K562 (cell line): ENCODE results near the gene DCDC2. TPM values are rescaled to one million over a fixed set of nuclear protein-coding genes. Genes with fewer than 3 reads are reported as not detected.

Experiments used
- ATAC-seq: fragments of 200-7000 bp; cut with Tn5 transposase; 3 replicates; pipeline ENCODE4 v1.9.1; 2020; ENCODE audit warnings: moderate library complexity
- BruUV-seq: library from RNA; stranded (reverse); fragments of 400-500 nt; replicated peaks from 2 replicates; lab custom pipeline; 2021; lab: Mats Ljungman, UMichigan
- CTCF ChIA-PET: fragments of 300-600 bp; formaldehyde crosslinking; extraction: SDS; loops from one replicate; lab custom pipeline; 2021; ENCODE audit warnings: low intra/inter-chr PET ratio; lab: Yijun Ruan, JAX
- POLR2A ChIA-PET: fragments of 300-600, 350-650 bp; sonication (Branson Sonifier 250); formaldehyde crosslinking; extraction: SDS; loops from one replicate; lab custom pipeline; 2021; ENCODE audit warnings: antibody characterized with exemption, inconsistent platforms; lab: Yijun Ruan, JAX
- DNase-seq, 4 experiments: peaks; one replicate each; pipeline versions ENCODE4 v3.0.0 to v3.0.0-alpha.2; 2011 to 2018; ENCODE audit warnings: low spot score in 3 of 4, mixed read lengths in 3 of 4; ENCODE audit errors: extremely low read depth in 1 of 4
- FAIRE-seq: peaks from 2 replicates; lab custom pipeline; 2011; peaks lifted over from hg19 to GRCh38; lab: Jason Lieb, UNC
- H2AFZ ChIP-seq: 2 replicates; pipeline ENCODE4 v1.6.0; 2011; ENCODE audit warnings: low read depth, low read length, control low read depth, inconsistent platforms
- H3K27ac ChIP-seq: fragments of 200-600 bp; 3 replicates; pipeline ENCODE4 v1.8.0; 2011; ENCODE audit warnings: low read depth, mild to moderate bottlenecking, control low read depth, inconsistent platforms, low read length, moderate library complexity, mixed read lengths; ENCODE audit errors: extremely low read depth
- H3K27me3 ChIP-seq, 2 experiments: fragments of 300-600 bp in 1 of 2; 2 replicates in 1 of 2; 3 replicates in 1 of 2; pipeline versions ENCODE4 v1.6.0 to v1.8.0; 2011; ENCODE audit warnings: inconsistent platforms in 2 of 2, low read length in 2 of 2, mild to moderate bottlenecking in 1 of 2, mixed read lengths in 1 of 2, moderate library complexity in 1 of 2; ENCODE audit not compliant: control insufficient read depth in 2 of 2, insufficient read depth in 2 of 2
- H3K36me3 ChIP-seq: fragments of 300-600 bp; 3 replicates; pipeline ENCODE4 v1.8.0; 2011; ENCODE audit warnings: mild to moderate bottlenecking, low read length, inconsistent platforms; ENCODE audit not compliant: control insufficient read depth, insufficient read depth
- H3K4me1 ChIP-seq, 2 experiments: fragments of 200-600 bp in 1 of 2; replicated peaks in 1 of 2; 2 replicates in 1 of 2; 3 replicates in 1 of 2; pipeline versions ENCODE4 v1.5.1 to v1.8.0; 2011; ENCODE audit warnings: inconsistent platforms in 2 of 2, low read length in 2 of 2, mild to moderate bottlenecking in 1 of 2, mixed read lengths in 1 of 2, moderate library complexity in 1 of 2; ENCODE audit not compliant: control insufficient read depth in 2 of 2, insufficient read depth in 2 of 2
- H3K4me2 ChIP-seq: 2 replicates; pipeline ENCODE4 v1.6.1; 2011; ENCODE audit warnings: low read length, control low read depth, inconsistent platforms, mixed read lengths; ENCODE audit not compliant: insufficient read depth
- H3K4me3 ChIP-seq: fragments of 200-600 bp; sonication (generic), shearing (Covaris generic); 2 replicates; pipeline ENCODE4 v1.5.1; 2016; ENCODE audit warnings: control low read depth, inconsistent platforms
- H3K79me2 ChIP-seq: fragments of 200-600 bp; 3 replicates; pipeline ENCODE4 v1.8.0; 2011; ENCODE audit warnings: low read length, inconsistent platforms; ENCODE audit not compliant: control insufficient read depth, insufficient read depth
- H3K9ac ChIP-seq, 2 experiments: 2 replicates each; pipeline versions ENCODE4 v1.6.0 to v1.6.1; 2011; ENCODE audit warnings: low read depth in 2 of 2, low read length in 2 of 2, control low read depth in 1 of 2, inconsistent platforms in 1 of 2, mild to moderate bottlenecking in 1 of 2, mixed read lengths in 1 of 2; ENCODE audit not compliant: insufficient read depth in 1 of 2
- H3K9me1 ChIP-seq: one replicate; pipeline ENCODE4 v1.6.0; 2011; ENCODE audit warnings: inconsistent platforms, mild to moderate bottlenecking, low read length, moderate library complexity; ENCODE audit not compliant: control insufficient read depth, insufficient read depth
- H3K9me3 ChIP-seq: replicated peaks from 2 replicates; pipeline ENCODE4 v1.5.1; 2011; ENCODE audit warnings: low read depth, low read length, inconsistent platforms; ENCODE audit not compliant: control insufficient read depth, insufficient read depth
- H4K20me1 ChIP-seq: replicated peaks from 2 replicates; pipeline ENCODE4 v1.6.1; 2011; ENCODE audit warnings: low read length, inconsistent platforms, mixed read lengths; ENCODE audit not compliant: control insufficient read depth, insufficient read depth
- BHLHE40 ChIP-seq: IDR thresholded peaks from 2 replicates; pipeline ENCODE4 v1.6.1; 2011; ENCODE audit warnings: low read length, improper control_type of control experiment
- CEBPG ChIP-seq, 3 experiments: fragments of 200-800 bp in 1 of 3; sonication (Bioruptor generic) in 1 of 3; sonication (generic) in 1 of 3; formaldehyde crosslinking in 1 of 3; IDR thresholded peaks in 2 of 3; conservative IDR thresholded peaks in 1 of 3; 2 replicates each; pipeline versions ENCODE4 v1.6.1 to v1.8.0; 2016 to 2022; ENCODE audit warnings: missing compliant biosample characterization in 2 of 3, missing genetic modification characterization in 2 of 3, mild to moderate bottlenecking in 1 of 3, missing genetic modification reagents in 1 of 3
- SMAD2 ChIP-seq: fragments of 150-350 bp; IDR thresholded peaks from 2 replicates; pipeline ENCODE4 v1.6.1; 2014; ENCODE audit warnings: low read depth, mild to moderate bottlenecking, low read length
- TEAD2 ChIP-seq: fragments of 450-650 bp; IDR thresholded peaks from 2 replicates; pipeline ENCODE4 v1.6.1; 2016; ENCODE audit warnings: missing genetic modification characterization, control low read depth, missing compliant biosample characterization
- YY1 ChIP-seq, 3 experiments: IDR thresholded peaks; 2 replicates each; pipeline ENCODE4 v1.6.1; 2011; ENCODE audit warnings: low read length in 2 of 3, mild to moderate bottlenecking in 2 of 3, moderate library complexity in 2 of 3, borderline replicate concordance in 1 of 3, control low read depth in 1 of 3, low read depth in 1 of 3; ENCODE audit not compliant: insufficient read depth in 3 of 3, insufficient replicate concordance in 2 of 3, control insufficient read depth in 1 of 3, insufficient read length in 1 of 3; ENCODE audit errors: extremely low read depth in 1 of 3
- ZNF165 ChIP-seq: fragments of 250-450 bp; sonication (Bioruptor Pico); IDR thresholded peaks from 2 replicates; pipeline ENCODE4 v1.4.0; 2020; ENCODE audit warnings: borderline replicate concordance
- WGBS: fragments of 100-300 bp; shearing (Covaris generic); methylation state at CpG from one replicate; pipeline ENCODE4 v1.1.6; 2016; ENCODE audit warnings: low coverage, mixed read lengths; ENCODE audit not compliant: insufficient coverage; ENCODE audit errors: missing lambda C conversion rate; 5-methylcytosine and 5-hydroxymethylcytosine counted together
- in situ Hi-C: fragments of 300-500 bp; cut with MboI; formaldehyde crosslinking; loops from 4 replicates; pipeline ENCODE4 v1.15.0; 2018; ENCODE audit warnings: inconsistent platforms, mixed read lengths
- intact Hi-C: fragments of 100-400 bp; cut with micrococcal nuclease; formaldehyde crosslinking; loops from 2 replicates; pipeline ENCODE4 v1.14.2; 2022
- polyA plus RNA-seq, 8 experiments: library from polyadenylated mRNA; depleted of rRNA in 4 of 8; stranded (reverse) in 5 of 8; unstranded in 3 of 8; fragments of >200 nt; fragmentation: Nextera tagmentation in 2 of 8; fragmentation: Illumina TruSeq in 1 of 8; extraction: Ambion mirVana in 2 of 8; extraction: Trizol in 1 of 8; gene quantifications; 2 replicates each; pipeline versions ENCODE4 v1.2.1 to v1.2.3, GENCODE V29; 2011 to 2014; ENCODE audit warnings: inconsistent platforms in 1 of 8, missing spikeins in 1 of 8
- total RNA-seq, 7 experiments: library from RNA; depleted of rRNA in 6 of 7; stranded (reverse); fragments of >200 nt in 6 of 7; fragmentation: Illumina TruSeq in 2 of 7; extraction: Trizol in 2 of 7; gene quantifications; 2 replicates each; pipeline versions ENCODE4 v1.2.1 to v1.2.3, GENCODE V29; 2011 to 2021; ENCODE audit warnings: low replicate concordance in 1 of 7
- TF ChIP-seq, protein P1 (sequence below): fragments of 250-450 bp; sonication (Bioruptor Pico); IDR thresholded peaks from 2 replicates; pipeline ENCODE4 v1.9.0; 2021; ENCODE audit warnings: mild to moderate bottlenecking, inconsistent platforms
- TF ChIP-seq, protein P2 (sequence below): fragments of 450-650 bp; IDR thresholded peaks from 2 replicates; pipeline ENCODE4 v1.6.1; 2016; ENCODE audit warnings: missing biosample characterization, missing genetic modification characterization
- TF ChIP-seq, protein P3 (sequence below): fragments of 450-650 bp; IDR thresholded peaks from 2 replicates; pipeline ENCODE4 v1.6.1; 2016; ENCODE audit warnings: low read depth, mild to moderate bottlenecking, moderate library complexity
- TF ChIP-seq, protein P4 (sequence below): fragments of 450-650 bp; formaldehyde crosslinking; IDR thresholded peaks from 2 replicates; pipeline ENCODE4 v1.4.0; 2020; ENCODE audit warnings: mild to moderate bottlenecking, moderate library complexity

Gene DCDC2
- total and polyA plus RNA-seq, 9 of the 15 experiments (the other 6 are each of a cell fraction or from before 2014, with no cell fraction given): 0.04 TPM; not detected in 8

DNA sequence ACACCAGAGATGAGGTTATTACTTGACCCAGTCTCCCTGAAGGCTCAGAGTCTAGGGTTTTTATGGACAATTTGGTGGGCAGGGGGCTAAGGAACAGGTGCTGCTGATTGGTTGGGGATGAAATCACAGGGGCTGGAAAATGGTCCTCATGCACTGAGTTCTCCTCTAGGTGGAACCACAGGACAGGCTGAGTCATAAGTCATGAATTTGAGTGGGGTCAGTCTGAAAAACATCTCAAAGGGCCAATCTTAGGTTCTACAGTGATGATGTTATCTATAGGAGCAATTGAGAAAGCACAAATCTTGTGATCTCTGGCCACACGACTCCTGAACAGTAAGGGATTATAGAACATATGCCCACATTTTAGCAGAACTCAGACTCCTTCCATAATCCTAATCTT is 39.0 kb upstream of the DCDC2 start (continued):
- TF ChIP-seq, protein P1, sequence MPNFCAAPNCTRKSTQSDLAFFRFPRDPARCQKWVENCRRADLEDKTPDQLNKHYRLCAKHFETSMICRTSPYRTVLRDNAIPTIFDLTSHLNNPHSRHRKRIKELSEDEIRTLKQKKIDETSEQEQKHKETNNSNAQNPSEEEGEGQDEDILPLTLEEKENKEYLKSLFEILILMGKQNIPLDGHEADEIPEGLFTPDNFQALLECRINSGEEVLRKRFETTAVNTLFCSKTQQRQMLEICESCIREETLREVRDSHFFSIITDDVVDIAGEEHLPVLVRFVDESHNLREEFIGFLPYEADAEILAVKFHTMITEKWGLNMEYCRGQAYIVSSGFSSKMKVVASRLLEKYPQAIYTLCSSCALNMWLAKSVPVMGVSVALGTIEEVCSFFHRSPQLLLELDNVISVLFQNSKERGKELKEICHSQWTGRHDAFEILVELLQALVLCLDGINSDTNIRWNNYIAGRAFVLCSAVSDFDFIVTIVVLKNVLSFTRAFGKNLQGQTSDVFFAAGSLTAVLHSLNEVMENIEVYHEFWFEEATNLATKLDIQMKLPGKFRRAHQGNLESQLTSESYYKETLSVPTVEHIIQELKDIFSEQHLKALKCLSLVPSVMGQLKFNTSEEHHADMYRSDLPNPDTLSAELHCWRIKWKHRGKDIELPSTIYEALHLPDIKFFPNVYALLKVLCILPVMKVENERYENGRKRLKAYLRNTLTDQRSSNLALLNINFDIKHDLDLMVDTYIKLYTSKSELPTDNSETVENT: no peak
- TF ChIP-seq, protein P2, sequence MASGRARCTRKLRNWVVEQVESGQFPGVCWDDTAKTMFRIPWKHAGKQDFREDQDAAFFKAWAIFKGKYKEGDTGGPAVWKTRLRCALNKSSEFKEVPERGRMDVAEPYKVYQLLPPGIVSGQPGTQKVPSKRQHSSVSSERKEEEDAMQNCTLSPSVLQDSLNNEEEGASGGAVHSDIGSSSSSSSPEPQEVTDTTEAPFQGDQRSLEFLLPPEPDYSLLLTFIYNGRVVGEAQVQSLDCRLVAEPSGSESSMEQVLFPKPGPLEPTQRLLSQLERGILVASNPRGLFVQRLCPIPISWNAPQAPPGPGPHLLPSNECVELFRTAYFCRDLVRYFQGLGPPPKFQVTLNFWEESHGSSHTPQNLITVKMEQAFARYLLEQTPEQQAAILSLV: no peak
- no peak for TF ChIP-seq SMAD2
- TF ChIP-seq, protein P3, sequence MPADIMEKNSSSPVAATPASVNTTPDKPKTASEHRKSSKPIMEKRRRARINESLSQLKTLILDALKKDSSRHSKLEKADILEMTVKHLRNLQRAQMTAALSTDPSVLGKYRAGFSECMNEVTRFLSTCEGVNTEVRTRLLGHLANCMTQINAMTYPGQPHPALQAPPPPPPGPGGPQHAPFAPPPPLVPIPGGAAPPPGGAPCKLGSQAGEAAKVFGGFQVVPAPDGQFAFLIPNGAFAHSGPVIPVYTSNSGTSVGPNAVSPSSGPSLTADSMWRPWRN: no peak
- TF ChIP-seq TEAD2 (tag): no peak
- TF ChIP-seq ZNF165: no peak

DNA sequence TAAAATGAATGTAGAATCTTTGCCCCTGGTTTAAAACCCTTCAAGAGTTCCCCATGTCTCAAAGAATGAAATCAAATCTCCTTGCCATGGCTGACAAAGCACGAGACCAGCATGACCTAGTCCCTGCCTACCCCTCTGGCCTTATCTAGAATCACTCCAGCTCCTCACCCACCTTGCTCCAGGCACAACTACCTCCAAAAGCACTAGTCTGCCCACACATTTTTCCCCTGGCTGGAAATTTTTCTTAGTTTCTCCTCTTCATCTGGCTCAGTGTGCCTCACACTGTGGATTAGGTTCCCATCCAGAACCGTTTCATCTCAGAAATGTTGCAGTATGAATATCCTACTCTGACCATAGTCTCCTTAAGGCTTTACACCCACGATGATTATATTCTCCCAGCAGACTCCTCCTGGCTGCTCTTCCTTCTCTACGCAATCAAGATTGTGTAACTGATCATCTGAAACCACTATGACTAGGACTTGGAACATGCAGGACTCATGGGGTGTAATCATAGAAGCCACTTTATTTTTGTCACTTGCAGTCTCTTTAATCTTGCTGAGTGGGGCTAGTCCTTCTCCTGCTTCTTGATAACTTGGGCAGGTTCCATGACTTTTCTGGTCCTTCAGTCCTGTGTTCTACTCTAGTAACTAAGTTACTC is 37.0 kb upstream of the DCDC2 start:
- ATAC-seq: no peak
- peak; percentile 51 for FAIRE-seq
- 6% methylated on average over 4 of the region's 4 CpGs for WGBS
- ChIA-PET CTCF (no interaction called here), POLR2A (no interaction called here)
- Histone ChIP-seq H3K4me3 (no peak overlapping the region), H3K9ac (no peak overlapping the region), H3K4me1 (peaks cover 0 to 9% of the 10 kb centered on the region in 2 experiments; a peak in 3 of 5 replicates), H3K36me3 (no peaks in the 10 kb centered on the region), H3K9me1 (no peaks in the 10 kb centered on the region), H3K79me2 (no peaks in the 10 kb centered on the region), H4K20me1 (no peaks in the 10 kb centered on the region), H3K4me2 (no peak overlapping the region; the same call in 1 of the 2 replicates), H3K27me3 (no peaks in the 10 kb centered on the region), H3K27ac (no peak overlapping the region), H2AFZ (no peak overlapping the region), H3K9me3 (peaks cover 8% of the 10 kb centered on the region; the same call in 1 of the 2 replicates)
- in situ Hi-C loops: no loop called here
- no peak for DNase-seq
- BruUV-seq: no TSS peak
- intact Hi-C loops: no loop called here
- TF ChIP-seq BHLHE40 (0 out of 2 replicates have a peak, but pooled peaks have one; percentile 9), YY1 (IDR thresholded peaks at IDR 0.05; ENCODE audit: borderline replicate concordance in 1 of 3, control insufficient read depth in 1 of 3, extremely low read depth in 1 of 3, insufficient read depth in 3 of 3, insufficient read length in 1 of 3, insufficient replicate concordance in 2 of 3, low read depth in 1 of 3, low read length in 2 of 3) (no peak), CEBPG (CRISPR knock-in tag; IDR thresholded peaks at IDR 0.05) (no peak), CEBPG (tag; conservative IDR thresholded peaks at IDR 0.05 in 1 of 2, IDR thresholded peaks at IDR 0.05 in 1 of 2) (peak in 1 of 2 experiments; percentile 81; a peak in 2 of 4 replicates)
- TF ChIP-seq, protein P4, sequence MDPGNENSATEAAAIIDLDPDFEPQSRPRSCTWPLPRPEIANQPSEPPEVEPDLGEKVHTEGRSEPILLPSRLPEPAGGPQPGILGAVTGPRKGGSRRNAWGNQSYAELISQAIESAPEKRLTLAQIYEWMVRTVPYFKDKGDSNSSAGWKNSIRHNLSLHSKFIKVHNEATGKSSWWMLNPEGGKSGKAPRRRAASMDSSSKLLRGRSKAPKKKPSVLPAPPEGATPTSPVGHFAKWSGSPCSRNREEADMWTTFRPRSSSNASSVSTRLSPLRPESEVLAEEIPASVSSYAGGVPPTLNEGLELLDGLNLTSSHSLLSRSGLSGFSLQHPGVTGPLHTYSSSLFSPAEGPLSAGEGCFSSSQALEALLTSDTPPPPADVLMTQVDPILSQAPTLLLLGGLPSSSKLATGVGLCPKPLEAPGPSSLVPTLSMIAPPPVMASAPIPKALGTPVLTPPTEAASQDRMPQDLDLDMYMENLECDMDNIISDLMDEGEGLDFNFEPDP (CRISPR knock-in tag): no peak
